B cell (primary cell): ENCODE data around the gene GLTP.

Source experiments
- CTCF ChIP-seq: fragments of 200-600 bp; IDR thresholded peaks from one replicate; pipeline ENCODE4 v1.8.0; 2022; ENCODE audit warnings: antibody characterized with exemption, mild to moderate bottlenecking
- EZH2 ChIP-seq: IDR thresholded peaks from 2 replicates; pipeline ENCODE4 v1.6.1; 2012; ENCODE audit warnings: borderline replicate concordance, low read depth, mild to moderate bottlenecking, moderate library complexity, low read length; ENCODE audit not compliant: insufficient read depth, poor library complexity, severe bottlenecking

DNA sequence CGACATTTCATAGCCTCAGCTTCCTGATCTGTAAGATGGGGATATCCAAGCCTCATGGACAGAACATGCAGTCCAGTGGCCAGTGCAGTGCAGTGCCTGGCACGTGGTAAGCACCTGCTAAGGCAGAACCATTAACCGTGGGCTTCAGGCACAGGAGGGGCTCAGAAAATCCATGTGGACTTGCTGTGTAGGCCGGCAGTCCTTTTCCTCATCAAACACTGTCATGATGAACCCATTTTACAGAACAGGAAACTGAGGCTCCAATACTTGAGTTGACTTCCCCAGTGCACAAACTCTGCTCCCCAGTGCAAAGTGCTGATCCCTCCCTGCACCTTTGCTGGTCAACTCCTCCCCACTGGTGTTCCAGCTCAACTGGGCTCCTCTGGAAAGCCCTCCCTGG lies 65.1 kb downstream of the GLTP start:
- TF ChIP-seq CTCF (no peak), EZH2 (no peak)
